HepG2 (cell line): ENCODE data around the gene HCK. TPM values are rescaled to one million over a fixed set of nuclear protein-coding genes. Genes with fewer than 3 reads are reported as not detected.

Source experiments
- DMAP1 ChIP-seq: IDR thresholded peaks from 2 replicates; pipeline ENCODE4 v1.6.1; 2016
- HDAC1 ChIP-seq: sonication (generic); formaldehyde crosslinking; IDR thresholded peaks from 2 replicates; pipeline ENCODE4 v1.5.1; 2020; ENCODE audit warnings: mild to moderate bottlenecking, missing genetic modification reagents
- IKZF4 ChIP-seq: sonication (generic); formaldehyde crosslinking; IDR thresholded peaks from 2 replicates; pipeline ENCODE4 v1.5.1; 2020; ENCODE audit warnings: borderline replicate concordance, mild to moderate bottlenecking, low read depth, missing genetic modification reagents; ENCODE audit errors: not compliant biosample characterization
- LBX2 ChIP-seq: sonication (generic); formaldehyde crosslinking; IDR thresholded peaks from 2 replicates; pipeline ENCODE4 v1.5.0; 2020; ENCODE audit warnings: missing genetic modification reagents, mild to moderate bottlenecking, borderline replicate concordance
- MEF2D ChIP-seq: sonication (generic); formaldehyde crosslinking; IDR thresholded peaks from 2 replicates; pipeline ENCODE4 v1.5.1; 2020; ENCODE audit warnings: mild to moderate bottlenecking, missing genetic modification reagents
- MEIS2 ChIP-seq: sonication (generic); formaldehyde crosslinking; IDR thresholded peaks from 2 replicates; pipeline ENCODE4 v1.9.0; 2021; ENCODE audit warnings: mild to moderate bottlenecking, missing genetic modification reagents
- NCOA2 ChIP-seq: sonication (generic); formaldehyde crosslinking; IDR thresholded peaks from 2 replicates; pipeline ENCODE4 v1.8.0; 2022; ENCODE audit warnings: inconsistent platforms
- THAP7 ChIP-seq: sonication (generic); formaldehyde crosslinking; IDR thresholded peaks from 2 replicates; pipeline ENCODE4 v1.8.1; 2023; ENCODE audit warnings: mild to moderate bottlenecking, missing genetic modification reagents
- ZBTB1 ChIP-seq: sonication (generic); formaldehyde crosslinking; IDR thresholded peaks from 2 replicates; pipeline ENCODE4 v1.4.0; 2020; ENCODE audit warnings: missing genetic modification reagents, borderline replicate concordance
- ZBTB49 ChIP-seq: sonication (generic); formaldehyde crosslinking; IDR thresholded peaks from 2 replicates; pipeline ENCODE4 v1.4.0; 2020; ENCODE audit warnings: missing genetic modification reagents, borderline replicate concordance
- ZNF121 ChIP-seq: sonication (generic); formaldehyde crosslinking; IDR thresholded peaks from 2 replicates; pipeline ENCODE4 v1.5.0; 2020; ENCODE audit warnings: mild to moderate bottlenecking, missing genetic modification reagents
- ZNF143 ChIP-seq: sonication (generic); formaldehyde crosslinking; IDR thresholded peaks from 2 replicates; pipeline ENCODE4 v1.4.0; 2020; ENCODE audit warnings: missing genetic modification reagents
- ZNF18 ChIP-seq: sonication (generic); formaldehyde crosslinking; IDR thresholded peaks from 2 replicates; pipeline ENCODE4 v1.8.0; 2022; ENCODE audit warnings: mild to moderate bottlenecking, missing genetic modification reagents; ENCODE audit not compliant: insufficient replicate concordance
- ZNF180 ChIP-seq: sonication (generic); formaldehyde crosslinking; IDR thresholded peaks from 2 replicates; pipeline ENCODE4 v1.4.0; 2020; ENCODE audit warnings: low read depth, missing genetic modification reagents, borderline replicate concordance
- ZNF549 ChIP-seq: sonication (generic); formaldehyde crosslinking; IDR thresholded peaks from 2 replicates; pipeline ENCODE4 v1.5.0; 2020; ENCODE audit warnings: missing genetic modification reagents
- ZNF646 ChIP-seq: sonication (generic); formaldehyde crosslinking; IDR thresholded peaks from 2 replicates; pipeline ENCODE4 v1.9.0; 2021; ENCODE audit warnings: mild to moderate bottlenecking, missing genetic modification reagents
- ZNF772 ChIP-seq: sonication (generic); formaldehyde crosslinking; IDR thresholded peaks from 2 replicates; pipeline ENCODE4 v1.5.0; 2020; ENCODE audit warnings: mild to moderate bottlenecking, missing genetic modification reagents
- polyA plus RNA-seq, 8 experiments: library from polyadenylated mRNA; depleted of rRNA in 3 of 8; stranded (reverse) in 7 of 8; unstranded in 1 of 8; fragments of >200 nt; fragmentation: Illumina TruSeq in 4 of 8; extraction: Trizol in 4 of 8; gene quantifications; 2 replicates each; pipeline versions ENCODE4 v1.2.1 to v1.2.3, GENCODE V29; 2011 to 2016; ENCODE audit warnings: low read depth in 4 of 8, missing spikeins in 1 of 8, mixed read lengths in 1 of 8; ENCODE audit not compliant: insufficient read depth in 1 of 8
- total RNA-seq, 5 experiments: library from RNA; depleted of rRNA; stranded (reverse); fragments of >200 nt; fragmentation: Illumina TruSeq; extraction: Trizol; gene quantifications; 2 replicates each; pipeline ENCODE4 v1.2.3, GENCODE V29; 2016; ENCODE audit warnings: low read depth in 1 of 5

Gene HCK
- total and polyA plus RNA-seq, 2 of the 13 experiments (the other 11 are each of a cell fraction or from before 2014, with no cell fraction given): 0.04 TPM; not detected in 1

- TF ChIP-seq ZNF549 (CRISPR knock-in tag) (no peak), ZNF180 (no peak), HDAC1 (CRISPR knock-in tag) (no peak), IKZF4 (CRISPR knock-in tag) (no peak), ZBTB1 (CRISPR knock-in tag) (no peak), DMAP1 (CRISPR knock-in tag) (no peak), ZNF646 (CRISPR knock-in tag) (no peak), ZNF772 (CRISPR knock-in tag) (peak; percentile 54), ZNF18 (no peak), LBX2 (CRISPR knock-in tag) (no peak), ZNF143 (CRISPR knock-in tag) (peak; percentile 71), MEF2D (CRISPR knock-in tag) (no peak; the same call in 1 of the 2 replicates), THAP7 (CRISPR knock-in tag) (no peak; the same call in 1 of the 2 replicates), ZNF121 (CRISPR knock-in tag) (no peak), MEIS2 (CRISPR knock-in tag) (peak; percentile 62), NCOA2 (CRISPR knock-in tag) (no peak), ZBTB49 (CRISPR knock-in tag) (no peak)
Observed at GRCh38 chr20:32031007-32031958, 20.8 kb upstream of the HCK start (continued).
